Mesodermal cell (in vitro differentiated cells): ENCODE results near the gene ARSG.

Source experiments
- H3K27ac ChIP-seq: 2 replicates; pipeline ENCODE4 v1.7.0; 2013; ENCODE audit warnings: mild to moderate bottlenecking, low read depth, low read length, moderate library complexity; ENCODE audit not compliant: severe bottlenecking
- H3K36me3 ChIP-seq: 2 replicates; pipeline ENCODE4 v1.7.1; 2013; ENCODE audit warnings: mild to moderate bottlenecking, low read length, moderate library complexity; ENCODE audit not compliant: control insufficient read depth, insufficient read depth
- H3K4me1 ChIP-seq: one replicate; pipeline ENCODE4 v1.7.1; 2013; ENCODE audit warnings: mild to moderate bottlenecking, low read length; ENCODE audit not compliant: insufficient read depth, control insufficient read depth, poor library complexity, severe bottlenecking
- H3K4me3 ChIP-seq: 2 replicates; pipeline ENCODE4 v1.7.0; 2013; ENCODE audit warnings: low read length, control low read depth, mild to moderate bottlenecking; ENCODE audit not compliant: insufficient read depth, poor library complexity, severe bottlenecking; ENCODE audit errors: extremely low read depth
- H3K9me3 ChIP-seq: 2 replicates; pipeline ENCODE4 v1.7.1; 2013; ENCODE audit warnings: mild to moderate bottlenecking, low read length, moderate library complexity; ENCODE audit not compliant: control insufficient read depth
- WGBS, 2 experiments: methylation state at CpG; one replicate each; pipeline ENCODE4 v1.1.5; 2013; ENCODE audit warnings: missing lambda C conversion rate in 2 of 2; ENCODE audit not compliant: insufficient coverage in 2 of 2; 5-methylcytosine and 5-hydroxymethylcytosine counted together

The ARSG gene

GRCh38 chr17:68460715-68461114 lies 169.4 kb downstream of the ARSG start:
- Histone ChIP-seq H3K27ac (no peak overlapping the region), H3K4me1 (peaks cover 11% of the 10 kb centered on the region)

GRCh38 chr17:68461122-68461539 lies 169.8 kb downstream of the ARSG start:
- no peak overlapping the region for H3K27ac ChIP-seq
- no peak overlapping the region for H3K4me3 ChIP-seq
- no peaks in the 10 kb centered on the region for H3K9me3 ChIP-seq
- H3K36me3 ChIP-seq = no peaks in the 10 kb centered on the region
- no CpG with 5 or more reads among the region's 1 CpG for WGBS, 2 experiments
- H3K4me1 ChIP-seq = peaks cover 9% of the 10 kb centered on the region

More at GRCh38 chr17:68460715-68461114, 169.4 kb downstream of the ARSG start:
- Histone ChIP-seq H3K4me3 (no peak overlapping the region), H3K36me3 (no peaks in the 10 kb centered on the region), H3K9me3 (no peaks in the 10 kb centered on the region)

- H3K27ac ChIP-seq = no peak overlapping the region
- WGBS, 2 experiments = 64 to 74% methylated on average over 4 to 5 of the region's 5 CpGs
- H3K36me3 ChIP-seq = no peaks in the 10 kb centered on the region
- H3K9me3 ChIP-seq = no peaks in the 10 kb centered on the region
- no peak overlapping the region for H3K4me3 ChIP-seq
- peaks cover 9% of the 10 kb centered on the region for H3K4me1 ChIP-seq
Observed at GRCh38 chr17:68461589-68461988, 170.3 kb downstream of the ARSG start.

GRCh38 chr17:68462381-68463210 lies 171.3 kb downstream of the ARSG start:
- 40 to 42% methylated on average over 9 of the region's 15 CpGs for whole genome bisulfite sequencing, 2 experiments
- no peak overlapping the region for H3K27ac ChIP-seq
- no peaks in the 10 kb centered on the region for H3K36me3 ChIP-seq
- H3K4me3 ChIP-seq = no peak overlapping the region
- H3K4me1 ChIP-seq = peaks cover 9% of the 10 kb centered on the region
- no peaks in the 10 kb centered on the region for H3K9me3 ChIP-seq

- 73 to 74% methylated on average over 3 of the region's 6 CpGs for WGBS, 2 experiments
- Histone ChIP-seq H3K27ac (no peak overlapping the region), H3K4me3 (no peak overlapping the region), H3K9me3 (no peaks in the 10 kb centered on the region), H3K4me1 (peaks cover 14% of the 10 kb centered on the region), H3K36me3 (no peaks in the 10 kb centered on the region)
Observed at GRCh38 chr17:68463211-68464019, 172.1 kb downstream of the ARSG start.

- 72 to 100% methylated on average over 4 to 5 of the region's 5 CpGs for WGBS, 2 experiments
- Histone ChIP-seq H3K4me1 (peaks cover 12% of the 10 kb centered on the region), H3K36me3 (no peaks in the 10 kb centered on the region), H3K4me3 (no peak overlapping the region), H3K27ac (peak overlapping the region; percentile 73), H3K9me3 (no peaks in the 10 kb centered on the region)
Observed at GRCh38 chr17:68468334-68468733, 177.0 kb downstream of the ARSG start.

- Histone ChIP-seq H3K4me3 (no peak overlapping the region), H3K27ac (peak overlapping the region; percentile 73)
- no CpG with 5 or more reads among the region's 1 CpG for WGBS, 2 experiments
Observed at GRCh38 chr17:68468788-68469187, 177.5 kb downstream of the ARSG start.

More at GRCh38 chr17:68468788-68469187, 177.5 kb downstream of the ARSG start:
- H3K4me1 ChIP-seq = peaks cover 12% of the 10 kb centered on the region
- H3K36me3 ChIP-seq = no peaks in the 10 kb centered on the region
- H3K9me3 ChIP-seq = no peaks in the 10 kb centered on the region
